ENCODE data around the gene NUDT3.

GRCh38 chr6:34425132-34425497, 32.6 kb upstream of the NUDT3 start:
- TF ChIP-seq RARB (CRISPR knock-in tag; IDR thresholded peaks at IDR 0.05): no peak
- no peak for TF ChIP-seq CREB5 (CRISPR knock-in tag; IDR thresholded peaks at IDR 0.05; ENCODE audit: low read depth)
- TF ChIP-seq PATZ1 (CRISPR knock-in tag; IDR thresholded peaks at IDR 0.05; ENCODE audit: borderline replicate concordance): no peak

All from SK-N-SH treated with all-trans-retinoic acid at 6 μM for 48 hours (cell line).